ENCODE measurements around the gene HPD. TPM values are rescaled to one million over a fixed set of nuclear protein-coding genes. Genes with fewer than 3 reads are reported as not detected.

The HPD gene
- total and polyA plus RNA-seq, 8 donors, result 0.11 to 2.1 (median 0.30) TPM; not detected in 3

DNA sequence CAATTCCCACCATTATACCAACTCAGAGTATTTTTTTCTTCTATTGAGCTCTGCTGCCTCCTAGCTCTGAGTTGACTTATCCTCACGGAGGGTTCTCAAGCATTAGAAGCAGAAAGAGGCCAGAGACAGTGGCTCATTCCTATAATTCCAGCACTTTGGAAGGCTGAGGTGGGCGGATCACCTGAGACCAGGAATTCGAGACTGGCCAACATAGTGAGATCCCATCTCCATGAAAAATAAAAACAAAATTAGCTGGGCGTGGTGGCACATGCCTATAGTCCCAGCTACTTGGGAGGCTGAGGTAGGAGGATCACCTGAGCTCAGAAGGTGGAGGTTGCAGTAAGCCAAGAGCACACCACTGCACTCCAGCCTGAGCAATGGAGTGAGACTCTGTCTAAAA, 21.0 kb downstream of the HPD start:
- TF ChIP-seq, protein P1, sequence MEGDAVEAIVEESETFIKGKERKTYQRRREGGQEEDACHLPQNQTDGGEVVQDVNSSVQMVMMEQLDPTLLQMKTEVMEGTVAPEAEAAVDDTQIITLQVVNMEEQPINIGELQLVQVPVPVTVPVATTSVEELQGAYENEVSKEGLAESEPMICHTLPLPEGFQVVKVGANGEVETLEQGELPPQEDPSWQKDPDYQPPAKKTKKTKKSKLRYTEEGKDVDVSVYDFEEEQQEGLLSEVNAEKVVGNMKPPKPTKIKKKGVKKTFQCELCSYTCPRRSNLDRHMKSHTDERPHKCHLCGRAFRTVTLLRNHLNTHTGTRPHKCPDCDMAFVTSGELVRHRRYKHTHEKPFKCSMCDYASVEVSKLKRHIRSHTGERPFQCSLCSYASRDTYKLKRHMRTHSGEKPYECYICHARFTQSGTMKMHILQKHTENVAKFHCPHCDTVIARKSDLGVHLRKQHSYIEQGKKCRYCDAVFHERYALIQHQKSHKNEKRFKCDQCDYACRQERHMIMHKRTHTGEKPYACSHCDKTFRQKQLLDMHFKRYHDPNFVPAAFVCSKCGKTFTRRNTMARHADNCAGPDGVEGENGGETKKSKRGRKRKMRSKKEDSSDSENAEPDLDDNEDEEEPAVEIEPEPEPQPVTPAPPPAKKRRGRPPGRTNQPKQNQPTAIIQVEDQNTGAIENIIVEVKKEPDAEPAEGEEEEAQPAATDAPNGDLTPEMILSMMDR (IDR thresholded peaks at IDR 0.05), result no peak
- Histone ChIP-seq H3K36me3 (no peaks in the 10 kb centered on the region), H3K27me3 (no peaks in the 10 kb centered on the region), H3K4me3 (no peak overlapping the region), H3K27ac (no peak overlapping the region), H3K9me3 (no peaks in the 10 kb centered on the region), H3K4me1 (peaks cover 0 to 19% of the 10 kb centered on the region in 2 donors)
- no peak for ATAC-seq
- intact Hi-C loops (cut with DNase I), result no loop called here
- no peak for DNase-seq

DNA sequence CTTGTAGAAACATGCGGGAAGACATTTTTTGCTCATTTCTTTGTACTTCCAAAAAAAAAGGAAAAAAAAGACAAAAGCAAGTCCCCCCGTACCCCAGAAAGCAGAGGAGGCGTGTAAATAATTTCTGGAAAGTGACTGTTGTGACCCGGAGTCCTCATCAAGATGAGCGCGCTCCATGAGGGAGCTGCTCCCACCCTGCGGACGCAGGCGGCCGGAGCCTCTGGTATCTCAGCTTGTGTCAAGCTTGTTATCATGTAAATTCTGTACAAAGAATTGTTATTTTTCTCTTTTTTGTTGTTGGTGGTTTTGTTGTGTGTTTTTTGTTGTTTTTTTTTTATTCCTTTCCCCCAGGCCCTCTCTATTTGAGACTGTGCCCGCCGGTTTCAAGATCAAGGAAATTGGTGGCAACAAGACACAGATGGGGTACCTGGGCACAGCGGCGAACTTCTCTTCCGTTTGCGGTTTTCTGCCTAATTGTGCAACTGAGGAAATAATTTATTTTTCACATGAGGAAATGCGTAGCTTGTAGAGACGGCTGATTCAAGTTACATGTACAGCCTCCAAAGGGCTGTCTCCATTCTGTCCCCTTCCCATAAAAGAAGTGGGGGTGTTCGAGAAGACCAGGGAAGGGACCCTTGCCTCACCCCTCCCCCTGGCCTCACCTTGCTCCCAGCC, 27.0 kb downstream of the HPD start:
- H3K36me3 ChIP-seq, result peaks cover 0 to 58% of the 10 kb centered on the region in 2 donors
- TF ChIP-seq, protein P1 (IDR thresholded peaks at IDR 0.05), result no peak
- H3K27ac ChIP-seq, result peak overlapping the region in 1 of 2 donors; percentile 53
- no peak for ATAC-seq
- intact Hi-C loops (cut with DNase I), result no loop called here
- no peak overlapping the region for H3K4me3 ChIP-seq
- no peaks in the 10 kb centered on the region for H3K27me3 ChIP-seq
- H3K4me1 ChIP-seq, result peaks cover 0 to 11% of the 10 kb centered on the region in 2 donors
- DNase-seq, result no peak
- H3K9me3 ChIP-seq, result no peaks in the 10 kb centered on the region

DNA sequence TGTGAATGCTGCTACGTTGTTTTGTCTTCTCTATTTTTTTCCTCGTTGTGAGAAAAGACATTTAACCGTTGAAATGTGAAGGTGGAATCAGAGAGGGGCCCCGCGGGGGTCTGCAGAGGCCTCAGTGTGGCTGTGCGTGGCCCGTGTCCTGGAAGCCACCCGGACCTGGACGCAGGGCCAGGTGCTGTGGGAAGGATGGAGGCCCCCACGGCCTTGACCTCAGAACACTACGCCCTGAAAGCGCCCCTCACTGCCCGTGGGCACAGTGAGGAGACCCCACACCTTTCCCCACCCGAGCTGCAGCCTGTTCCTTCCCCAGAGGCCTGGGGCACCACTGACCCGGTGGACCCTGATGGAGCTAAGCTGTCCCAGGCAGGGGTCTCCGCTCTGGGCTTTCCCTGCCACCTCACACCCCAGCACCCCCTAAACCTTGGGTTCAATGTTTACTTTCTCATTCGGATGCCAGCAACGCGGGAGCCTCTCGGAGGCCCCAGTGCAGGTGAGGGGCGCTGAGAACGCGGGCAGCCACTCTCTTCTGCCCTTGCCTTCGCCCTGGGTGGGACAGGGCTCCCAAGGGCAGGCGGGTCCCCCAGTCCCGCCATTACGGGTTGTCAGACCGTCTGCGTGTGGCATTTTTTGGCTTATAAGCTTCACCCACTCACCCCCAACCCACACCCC, 27.9 kb downstream of the HPD start:
- intact Hi-C loops (cut with DNase I), result no loop called here
- no peak overlapping the region for H3K4me3 ChIP-seq
- TF ChIP-seq, protein P1 (IDR thresholded peaks at IDR 0.05), result no peak
- no peak overlapping the region for H3K27ac ChIP-seq
- peaks cover 0 to 68% of the 10 kb centered on the region in 2 donors for H3K36me3 ChIP-seq
- peaks cover 0 to 8% of the 10 kb centered on the region in 2 donors for H3K4me1 ChIP-seq
- DNase-seq, result no peak
- H3K9me3 ChIP-seq, result no peaks in the 10 kb centered on the region
- H3K27me3 ChIP-seq, result no peaks in the 10 kb centered on the region
- no peak for ATAC-seq

DNA sequence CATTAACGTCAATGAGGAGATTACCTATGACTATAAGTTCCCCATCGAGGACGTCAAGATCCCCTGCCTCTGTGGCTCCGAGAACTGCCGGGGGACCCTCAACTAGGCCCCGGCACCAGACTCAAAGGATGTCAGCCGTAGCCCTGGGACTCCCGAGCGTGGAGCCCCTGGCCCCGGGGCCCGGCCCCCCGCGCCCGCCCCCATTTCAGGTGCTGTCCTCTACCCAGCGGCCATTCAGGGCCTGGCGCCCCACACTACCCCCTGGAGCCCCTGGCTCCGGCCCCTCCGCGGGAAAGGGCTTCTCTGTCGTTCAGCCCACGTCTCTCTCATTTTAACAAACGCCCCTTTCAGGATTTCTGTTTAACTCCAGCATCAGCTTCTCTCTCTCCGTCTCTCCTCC, 28.5 kb downstream of the HPD start:
- peaks cover 0 to 74% of the 10 kb centered on the region in 2 donors for H3K36me3 ChIP-seq

More for the DNA sequence above, 28.5 kb downstream of the HPD start:
- Histone ChIP-seq H3K9me3 (no peaks in the 10 kb centered on the region), H3K27ac (no peak overlapping the region), H3K4me1 (peaks cover 0 to 2% of the 10 kb centered on the region in 2 donors), H3K4me3 (no peak overlapping the region), H3K27me3 (no peaks in the 10 kb centered on the region)
- no peak for DNase-seq
- TF ChIP-seq, protein P1 (IDR thresholded peaks at IDR 0.05), result no peak
- ATAC-seq, result no peak
- intact Hi-C loops (cut with DNase I), result no loop called here
